Left cardiac atrium (tissue), 4 donors: ENCODE results near the gene GOLPH3. TPM values are rescaled to one million over a fixed set of nuclear protein-coding genes. Genes with fewer than 3 reads are reported as not detected.

Experiments used
- ATAC-seq, 2 donors: fragments of 200-7000 bp; cut with Tn5 transposase; one replicate each; pipeline ENCODE4 v1.9.1; 2020; ENCODE audit warnings: mild to moderate bottlenecking in 2 of 2, moderate library complexity in 2 of 2
- DNase-seq: peaks from one replicate; pipeline ENCODE4 v3.0.0-alpha.2; 2020
- intact Hi-C, 2 donors: fragments of 100-400 bp; cut with DNase I; formaldehyde crosslinking; loops; one replicate each; pipeline versions ENCODE4 v1.14.1 to v1.15.1; 2022 to 2023
- total RNA-seq, 2 donors: library from RNA; stranded (reverse); fragmentation: NEBNext Ultra II Directional; extraction: Animal tissue kit (Norgen Biotek cat#: 25700); gene quantifications; one replicate each; pipeline ENCODE4 v1.2.1, GENCODE V29; 2021
- donor health status: DM: no; HTN: yes; CAD: no.
- donor health status: DM: no; HTN: yes; CAD: no; lungs with severe emphysema.
- donor health status: DM: yes; HTN: yes; CAD: no.
- donor health status: Dilated cardiomyopathy.

The GOLPH3 gene
- total RNA-seq, 2 donors from 2014 or later = 48.0 to 72.2 TPM

- ATAC-seq (no peak), DNase-seq (no peak)
- intact Hi-C loops = no loop called here
These were observed 63.9 kb downstream of the GOLPH3 start for GRCh38 chr5:32110111-32110696.

GRCh38 chr5:32109236-32109635 is 64.9 kb downstream of the GOLPH3 start:
- ATAC-seq (peak in 1 of 2 donors; percentile 30), DNase-seq (no peak)
- intact Hi-C loops = no loop called here

- intact Hi-C loops = no loop called here
- DNase-seq = no peak
- ATAC-seq = no peak
These were observed 66.0 kb downstream of the GOLPH3 start for GRCh38 chr5:32108167-32108566.

- intact Hi-C loops = no loop called here
- DNase-seq = no peak
- ATAC-seq = no peak
These were observed 66.8 kb downstream of the GOLPH3 start for GRCh38 chr5:32107291-32107690.

GRCh38 chr5:32103521-32103920 is 70.6 kb downstream of the GOLPH3 start:
- ATAC-seq = no peak
- intact Hi-C loops = no loop called here
- DNase-seq = no peak

GRCh38 chr5:32102254-32102986 is 71.7 kb downstream of the GOLPH3 start:
- no peak for DNase-seq
- intact Hi-C loops = no loop called here
- ATAC-seq = no peak

GRCh38 chr5:32100691-32101302 is 73.3 kb downstream of the GOLPH3 start:
- no peak for ATAC-seq
- DNase-seq = no peak
- intact Hi-C loops = no loop called here

- ATAC-seq = peak; percentile 7 to 19
- no peak for DNase-seq
- intact Hi-C loops = no loop called here
These were observed 73.9 kb downstream of the GOLPH3 start for GRCh38 chr5:32100230-32100629.

GRCh38 chr5:32099486-32100035 is 74.6 kb downstream of the GOLPH3 start:
- no peak for DNase-seq
- intact Hi-C loops = no loop called here
- no peak for ATAC-seq

- no peak for ATAC-seq
- no peak for DNase-seq
- intact Hi-C loops = no loop called here
These were observed 75.2 kb downstream of the GOLPH3 start for GRCh38 chr5:32098890-32099310.

GRCh38 chr5:32098291-32098690 is 75.8 kb downstream of the GOLPH3 start:
- peak; percentile 74 for DNase-seq
- intact Hi-C loops = no loop called here
- peak in 1 of 2 donors; percentile 48 for ATAC-seq

- DNase-seq (no peak), ATAC-seq (no peak)
- intact Hi-C loops = no loop called here
These were observed 77.1 kb downstream of the GOLPH3 start for GRCh38 chr5:32096891-32097595.

- intact Hi-C loops = no loop called here
- no peak for DNase-seq
- ATAC-seq = no peak
These were observed 78.9 kb downstream of the GOLPH3 start for GRCh38 chr5:32095261-32095671.

- ATAC-seq (no peak), DNase-seq (no peak)
- intact Hi-C loops = loop anchor here in 1 of 2 donors (5.0 kb wide), 2 partner anchors 267 to 512 kb away; no protein-coding TSS in a partner anchor
These were observed 79.4 kb downstream of the GOLPH3 start for GRCh38 chr5:32094691-32095090.

- DNase-seq (peak; percentile 62), ATAC-seq (peak; percentile 77 to 87)
- intact Hi-C loops = loop anchor here in 1 of 2 donors (5.0 kb wide), 2 partner anchors 266 to 511 kb away; no protein-coding TSS in a partner anchor
These were observed 80.9 kb downstream of the GOLPH3 start for GRCh38 chr5:32092938-32093812.

GRCh38 chr5:32090755-32091128 is 83.4 kb downstream of the GOLPH3 start:
- intact Hi-C loops = loop anchor here in 1 of 2 donors (5.0 kb wide), 2 partner anchors 263 to 508 kb away; no protein-coding TSS in a partner anchor
- DNase-seq = no peak
- ATAC-seq = no peak

GRCh38 chr5:32090026-32090754 is 83.9 kb downstream of the GOLPH3 start:
- intact Hi-C loops = loop anchor here in 1 of 2 donors (5.0 kb wide), 2 partner anchors 263 to 508 kb away; no protein-coding TSS in a partner anchor
- ATAC-seq (no peak), DNase-seq (no peak)
